ENCODE results near the gene C2CD2. TPM values are rescaled to one million over a fixed set of nuclear protein-coding genes. Genes with fewer than 3 reads are reported as not detected.

C2CD2 gene
- total RNA-seq, 1 experiment from 2014 or later, result 14.5 TPM

DNA sequence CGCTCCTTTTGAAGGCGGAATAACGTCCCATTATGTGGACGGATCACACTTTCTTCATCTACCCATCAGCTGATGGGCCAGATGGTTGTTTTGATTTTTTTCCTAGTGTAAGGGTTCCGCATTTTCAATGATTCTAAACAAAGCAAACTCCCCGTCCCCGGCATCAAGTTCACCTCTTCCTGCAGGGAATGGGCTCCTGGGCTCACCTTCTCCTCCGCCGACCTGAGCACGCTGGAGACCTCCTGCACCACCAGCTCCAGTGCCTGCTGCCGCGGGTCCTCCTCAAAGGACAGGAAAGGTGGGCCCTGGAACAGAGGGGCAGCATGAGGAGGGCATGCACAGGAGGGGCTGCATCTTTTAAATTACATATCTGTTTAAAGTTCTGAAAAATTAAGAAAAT, 11.9 kb downstream of the C2CD2 start:
- Histone ChIP-seq H3K27me3 (no peaks in the 10 kb centered on the region), H3K9me3 (replicated peaks) (no peaks in the 10 kb centered on the region), H3K4me3 (no peak overlapping the region), H3K27ac (no peak overlapping the region), H3K4me1 (no peaks in the 10 kb centered on the region), H3K36me3 (no peaks in the 10 kb centered on the region)
- DNase-seq, result no peak

DNA sequence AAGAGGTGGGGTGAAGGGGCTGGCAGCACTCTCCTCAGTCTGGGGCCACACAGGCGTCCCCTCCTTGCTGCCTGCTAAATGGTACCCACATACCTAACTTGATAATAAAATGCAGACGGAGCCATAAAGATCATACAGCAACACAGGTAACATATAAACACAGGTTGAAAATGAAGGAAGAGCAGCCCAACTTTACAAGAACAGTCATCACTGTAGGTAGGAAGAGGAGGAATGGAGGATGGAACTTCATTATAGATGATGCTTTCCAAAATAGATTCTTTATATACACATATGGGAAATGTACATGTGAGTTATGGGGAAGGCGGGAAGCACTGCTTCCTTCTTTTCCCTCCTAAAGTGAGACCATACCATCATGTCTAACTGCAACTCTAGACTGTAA, 13.4 kb downstream of the C2CD2 start:
- Histone ChIP-seq H3K4me3 (no peak overlapping the region), H3K36me3 (no peaks in the 10 kb centered on the region), H3K4me1 (no peaks in the 10 kb centered on the region), H3K27ac (no peak overlapping the region), H3K27me3 (no peaks in the 10 kb centered on the region), H3K9me3 (replicated peaks) (no peaks in the 10 kb centered on the region)
- DNase-seq, result no peak

- H3K4me1 ChIP-seq, result no peaks in the 10 kb centered on the region
- no peak overlapping the region for H3K4me3 ChIP-seq
- no peak for DNase-seq
- no peaks in the 10 kb centered on the region for H3K36me3 ChIP-seq
- no peaks in the 10 kb centered on the region for H3K27me3 ChIP-seq
- H3K27ac ChIP-seq, result no peak overlapping the region
- H3K9me3 ChIP-seq (replicated peaks), result no peaks in the 10 kb centered on the region
These were observed 14.4 kb downstream of the C2CD2 start for GRCh38 chr21:41939391-41939790.

GRCh38 chr21:41933313-41934079, 20.3 kb downstream of the C2CD2 start:
- DNase-seq, result no peak
- Histone ChIP-seq H3K4me1 (no peaks in the 10 kb centered on the region), H3K4me3 (no peak overlapping the region), H3K27me3 (no peaks in the 10 kb centered on the region), H3K27ac (no peak overlapping the region), H3K9me3 (replicated peaks) (no peaks in the 10 kb centered on the region), H3K36me3 (no peaks in the 10 kb centered on the region)

DNA sequence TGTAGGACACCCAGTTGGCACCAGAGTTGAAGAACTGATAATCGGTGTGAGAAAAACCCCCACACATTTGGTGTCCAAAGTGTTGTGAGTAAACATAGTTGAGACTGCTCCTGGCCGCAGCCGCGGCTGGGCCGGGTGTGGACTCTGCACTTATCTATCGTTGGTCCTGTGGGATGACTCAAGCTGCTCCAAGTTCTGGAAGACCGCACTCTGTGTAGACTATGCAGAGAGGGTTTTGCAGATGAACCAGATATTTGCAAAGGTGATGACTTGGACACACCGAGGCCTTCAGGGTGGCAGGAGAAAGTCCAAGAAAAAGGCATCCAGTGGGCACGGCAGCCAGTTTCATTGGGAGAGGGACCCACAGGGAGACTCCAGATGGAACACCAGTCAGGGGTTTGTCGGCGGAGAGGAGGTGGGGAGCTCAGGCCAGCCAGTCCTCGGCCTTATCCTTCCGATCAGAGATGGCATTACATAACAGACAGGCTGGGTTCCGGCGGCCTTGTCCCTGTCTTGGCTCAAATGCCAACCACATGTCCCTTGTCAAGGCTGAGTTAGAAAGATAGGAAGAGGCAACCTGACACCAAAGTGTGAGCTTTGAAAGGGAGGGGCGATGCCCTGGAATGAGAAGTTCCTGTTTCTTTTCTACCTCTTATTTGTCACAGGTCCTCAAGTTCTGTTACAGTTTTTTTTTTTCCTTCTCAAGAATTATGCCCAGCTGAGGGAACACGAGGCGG, 21.1 kb downstream of the C2CD2 start:
- Histone ChIP-seq H3K27me3 (no peaks in the 10 kb centered on the region), H3K4me3 (no peak overlapping the region), H3K36me3 (no peaks in the 10 kb centered on the region), H3K27ac (no peak overlapping the region), H3K9me3 (replicated peaks) (no peaks in the 10 kb centered on the region), H3K4me1 (no peaks in the 10 kb centered on the region)
- no peak for DNase-seq

- Histone ChIP-seq H3K36me3 (no peaks in the 10 kb centered on the region), H3K27me3 (no peaks in the 10 kb centered on the region), H3K27ac (no peak overlapping the region), H3K4me1 (no peaks in the 10 kb centered on the region), H3K9me3 (replicated peaks) (no peaks in the 10 kb centered on the region), H3K4me3 (no peak overlapping the region)
- no peak for DNase-seq
These were observed 21.6 kb downstream of the C2CD2 start for GRCh38 chr21:41932191-41932575.

GRCh38 chr21:41931041-41931451, 22.8 kb downstream of the C2CD2 start:
- Histone ChIP-seq H3K27me3 (no peaks in the 10 kb centered on the region), H3K4me1 (no peaks in the 10 kb centered on the region), H3K27ac (no peak overlapping the region), H3K9me3 (replicated peaks) (no peaks in the 10 kb centered on the region), H3K4me3 (no peak overlapping the region), H3K36me3 (no peaks in the 10 kb centered on the region)
- no peak for DNase-seq

DNA sequence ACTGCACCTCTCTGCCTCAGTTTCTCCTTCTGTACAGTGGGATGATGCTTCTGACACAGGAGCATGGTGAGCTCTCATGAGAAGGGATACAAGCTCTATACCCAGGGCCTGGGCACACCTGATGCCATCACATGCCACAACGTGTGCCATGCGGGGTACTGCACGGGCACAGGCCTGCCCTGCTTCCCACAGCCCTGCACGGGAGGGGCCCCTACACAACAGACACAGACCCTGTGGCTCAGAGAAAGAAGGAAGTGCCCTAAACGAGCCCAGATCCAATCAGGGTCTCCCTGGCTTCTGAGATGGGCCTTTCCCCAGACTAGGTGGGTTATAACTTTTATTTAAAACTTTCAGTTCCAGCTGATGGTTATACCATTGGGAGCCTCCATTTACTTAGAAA, 24.6 kb downstream of the C2CD2 start:
- no peaks in the 10 kb centered on the region for H3K27me3 ChIP-seq
- H3K27ac ChIP-seq, result no peak overlapping the region
- no peaks in the 10 kb centered on the region for H3K9me3 ChIP-seq (replicated peaks)
- no peak for DNase-seq
- no peak overlapping the region for H3K4me3 ChIP-seq
- no peaks in the 10 kb centered on the region for H3K4me1 ChIP-seq
- H3K36me3 ChIP-seq, result no peaks in the 10 kb centered on the region

- no peak for DNase-seq
- no peak overlapping the region for H3K4me3 ChIP-seq
These were observed 25.1 kb downstream of the C2CD2 start for GRCh38 chr21:41928621-41929220.

GRCh38 chr21:41927727-41928409, 25.9 kb downstream of the C2CD2 start:
- Histone ChIP-seq H3K4me1 (no peaks in the 10 kb centered on the region), H3K27me3 (no peaks in the 10 kb centered on the region), H3K36me3 (no peaks in the 10 kb centered on the region), H3K27ac (no peak overlapping the region), H3K9me3 (replicated peaks) (no peaks in the 10 kb centered on the region), H3K4me3 (no peak overlapping the region)
- no peak for DNase-seq

More at GRCh38 chr21:41928621-41929220, 25.1 kb downstream of the C2CD2 start:
- Histone ChIP-seq H3K4me1 (no peaks in the 10 kb centered on the region), H3K27me3 (no peaks in the 10 kb centered on the region), H3K36me3 (no peaks in the 10 kb centered on the region), H3K27ac (no peak overlapping the region), H3K9me3 (replicated peaks) (no peaks in the 10 kb centered on the region)

- DNase-seq, result no peak
- no peaks in the 10 kb centered on the region for H3K4me1 ChIP-seq
- no peak overlapping the region for H3K4me3 ChIP-seq
- H3K27me3 ChIP-seq, result no peaks in the 10 kb centered on the region
- H3K9me3 ChIP-seq (replicated peaks), result no peaks in the 10 kb centered on the region
- H3K36me3 ChIP-seq, result no peaks in the 10 kb centered on the region
- no peak overlapping the region for H3K27ac ChIP-seq
These were observed 27.0 kb downstream of the C2CD2 start for GRCh38 chr21:41926807-41927171.

DNA sequence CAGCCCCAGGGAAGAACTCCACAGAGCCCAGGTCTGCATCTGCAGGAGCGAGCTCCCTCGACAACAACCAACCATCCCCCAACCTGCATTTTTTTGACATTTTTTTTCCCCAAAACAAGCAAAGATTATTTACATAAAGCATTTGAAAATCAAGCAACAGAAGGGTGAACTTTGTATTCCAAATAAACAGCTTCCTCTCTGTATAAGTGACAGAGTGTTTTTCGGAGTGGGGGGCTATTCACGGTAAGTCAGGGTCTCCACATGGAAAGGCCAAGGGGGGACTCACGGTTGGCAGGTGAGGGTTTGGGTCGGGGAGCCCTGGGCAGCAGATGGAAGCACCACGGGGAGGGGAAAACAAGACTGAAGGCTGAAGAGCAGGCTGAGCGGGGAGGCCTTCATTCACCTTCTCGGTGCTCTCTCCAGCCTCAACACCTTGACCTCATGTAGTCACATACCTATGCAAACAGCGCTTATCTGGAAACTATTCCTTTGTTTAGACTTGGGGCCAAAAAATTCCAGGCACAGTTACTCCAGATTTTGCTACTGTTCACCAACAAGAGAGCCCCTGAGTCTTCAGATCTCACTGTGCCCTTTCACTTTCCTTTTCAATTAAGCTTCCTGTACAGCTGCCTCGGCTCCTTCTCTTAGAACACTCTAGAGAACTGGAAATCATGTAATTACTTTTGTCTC, 27.6 kb downstream of the C2CD2 start:
- Histone ChIP-seq H3K9me3 (replicated peaks) (no peaks in the 10 kb centered on the region), H3K27ac (no peak overlapping the region), H3K4me1 (no peaks in the 10 kb centered on the region), H3K4me3 (no peak overlapping the region), H3K27me3 (no peaks in the 10 kb centered on the region), H3K36me3 (no peaks in the 10 kb centered on the region)
- no peak for DNase-seq

DNA sequence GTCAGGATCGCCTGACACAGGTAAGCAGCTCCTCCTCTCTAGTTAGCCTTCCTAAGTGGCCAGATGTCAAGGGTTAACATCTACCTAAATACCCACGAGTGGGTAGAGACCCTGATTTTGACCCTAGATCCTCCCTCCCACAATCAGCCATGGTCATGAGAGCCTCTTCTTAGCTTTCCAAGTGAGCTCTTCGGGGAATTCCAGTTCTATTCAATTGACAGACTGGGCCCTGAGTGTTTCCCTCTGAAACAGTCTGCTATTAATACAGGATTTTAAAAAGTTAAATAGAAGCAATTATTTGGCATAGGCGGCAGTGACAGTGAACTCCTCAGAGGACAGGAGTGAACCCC, 28.1 kb downstream of the C2CD2 start:
- Histone ChIP-seq H3K4me1 (no peaks in the 10 kb centered on the region), H3K27ac (no peak overlapping the region), H3K4me3 (no peak overlapping the region), H3K36me3 (no peaks in the 10 kb centered on the region), H3K27me3 (no peaks in the 10 kb centered on the region), H3K9me3 (replicated peaks) (no peaks in the 10 kb centered on the region)
- no peak for DNase-seq

DNA sequence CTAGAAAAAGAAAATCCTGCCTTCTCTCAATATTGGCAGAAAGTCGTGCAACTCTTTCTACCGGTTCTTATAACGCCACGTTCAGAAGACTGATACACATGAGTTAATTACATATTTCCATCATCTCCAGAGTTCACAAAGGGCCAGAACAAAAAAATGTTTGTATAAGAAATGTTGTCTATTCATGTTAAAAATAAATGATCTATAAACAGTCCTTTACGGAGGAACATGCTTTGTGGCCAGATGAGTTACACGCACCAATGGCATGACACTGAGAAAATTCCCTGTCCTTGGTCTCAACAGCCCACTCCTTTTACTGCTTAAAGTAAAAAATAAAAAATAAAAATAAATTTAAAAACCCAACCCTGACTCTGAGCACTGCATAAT, 29.5 kb downstream of the C2CD2 start:
- Histone ChIP-seq H3K36me3 (no peaks in the 10 kb centered on the region), H3K4me3 (no peak overlapping the region), H3K9me3 (replicated peaks) (no peaks in the 10 kb centered on the region), H3K27ac (no peak overlapping the region), H3K4me1 (no peaks in the 10 kb centered on the region), H3K27me3 (no peaks in the 10 kb centered on the region)
- no peak for DNase-seq

Measured in SJCRH30 (cell line).